ENCODE data around the gene TOR2A. TPM values are rescaled to one million over a fixed set of nuclear protein-coding genes. Genes with fewer than 3 reads are reported as not detected.

Gene TOR2A
- total RNA-seq, 1 donor from 2014 or later = 6.4 TPM

DNA sequence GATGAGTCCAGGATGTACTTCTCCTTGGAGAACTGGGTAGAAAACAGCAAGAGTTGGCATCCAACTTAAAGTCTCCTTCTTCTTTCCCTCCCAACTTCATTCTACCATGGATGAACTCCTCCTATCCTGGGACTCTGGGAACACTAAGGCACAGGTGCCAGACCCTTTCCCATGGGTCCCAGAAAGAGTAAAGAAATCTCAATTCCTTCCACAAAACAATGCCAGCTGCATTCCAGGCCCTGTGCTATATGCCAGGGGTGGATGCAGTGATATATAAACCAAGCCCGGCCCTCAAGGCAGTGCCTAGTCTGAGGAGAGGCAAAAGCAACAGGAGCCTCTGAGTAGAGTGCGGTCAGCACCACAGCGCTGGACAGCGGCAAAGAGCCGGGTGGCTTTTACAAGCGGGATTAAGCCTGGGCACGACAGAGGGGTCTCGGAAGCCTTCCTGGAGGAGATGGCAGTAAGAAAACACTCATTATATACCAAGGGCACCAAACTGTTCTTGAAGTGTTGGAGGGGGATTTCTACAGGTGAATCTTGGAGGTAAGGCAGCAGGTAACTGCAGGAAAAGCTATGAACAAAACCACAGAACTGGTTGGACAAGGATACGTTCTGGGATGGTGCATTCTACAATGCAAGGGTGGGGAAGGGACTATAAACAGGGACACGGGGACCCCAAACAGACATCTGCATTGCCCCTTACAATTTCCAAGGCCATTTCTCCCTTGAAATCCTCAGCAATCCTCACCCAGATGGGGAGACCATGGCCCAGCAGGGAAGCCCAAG, 16.4 kb upstream of the TOR2A start:
- H3K27ac Mint-ChIP-seq (ENCODE audit: unreplicated experiment) = no peak overlapping the region
- peaks cover 13% of the 10 kb centered on the region for H3K36me3 Mint-ChIP-seq (ENCODE audit: low read depth)
- no peaks in the 10 kb centered on the region for H3K4me1 Mint-ChIP-seq (ENCODE audit: low read depth)
- TF ChIP-seq, protein P1, sequence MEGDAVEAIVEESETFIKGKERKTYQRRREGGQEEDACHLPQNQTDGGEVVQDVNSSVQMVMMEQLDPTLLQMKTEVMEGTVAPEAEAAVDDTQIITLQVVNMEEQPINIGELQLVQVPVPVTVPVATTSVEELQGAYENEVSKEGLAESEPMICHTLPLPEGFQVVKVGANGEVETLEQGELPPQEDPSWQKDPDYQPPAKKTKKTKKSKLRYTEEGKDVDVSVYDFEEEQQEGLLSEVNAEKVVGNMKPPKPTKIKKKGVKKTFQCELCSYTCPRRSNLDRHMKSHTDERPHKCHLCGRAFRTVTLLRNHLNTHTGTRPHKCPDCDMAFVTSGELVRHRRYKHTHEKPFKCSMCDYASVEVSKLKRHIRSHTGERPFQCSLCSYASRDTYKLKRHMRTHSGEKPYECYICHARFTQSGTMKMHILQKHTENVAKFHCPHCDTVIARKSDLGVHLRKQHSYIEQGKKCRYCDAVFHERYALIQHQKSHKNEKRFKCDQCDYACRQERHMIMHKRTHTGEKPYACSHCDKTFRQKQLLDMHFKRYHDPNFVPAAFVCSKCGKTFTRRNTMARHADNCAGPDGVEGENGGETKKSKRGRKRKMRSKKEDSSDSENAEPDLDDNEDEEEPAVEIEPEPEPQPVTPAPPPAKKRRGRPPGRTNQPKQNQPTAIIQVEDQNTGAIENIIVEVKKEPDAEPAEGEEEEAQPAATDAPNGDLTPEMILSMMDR (IDR thresholded peaks at IDR 0.05) = no peak
- H3K4me3 Mint-ChIP-seq (ENCODE audit: unreplicated experiment) = no peak overlapping the region
- no peaks in the 10 kb centered on the region for H3K27me3 Mint-ChIP-seq (ENCODE audit: low read depth)
- DNase-seq (ENCODE audit: low spot score) = no peak
- no peaks in the 10 kb centered on the region for H3K9me3 Mint-ChIP-seq (ENCODE audit: low read depth)

DNA sequence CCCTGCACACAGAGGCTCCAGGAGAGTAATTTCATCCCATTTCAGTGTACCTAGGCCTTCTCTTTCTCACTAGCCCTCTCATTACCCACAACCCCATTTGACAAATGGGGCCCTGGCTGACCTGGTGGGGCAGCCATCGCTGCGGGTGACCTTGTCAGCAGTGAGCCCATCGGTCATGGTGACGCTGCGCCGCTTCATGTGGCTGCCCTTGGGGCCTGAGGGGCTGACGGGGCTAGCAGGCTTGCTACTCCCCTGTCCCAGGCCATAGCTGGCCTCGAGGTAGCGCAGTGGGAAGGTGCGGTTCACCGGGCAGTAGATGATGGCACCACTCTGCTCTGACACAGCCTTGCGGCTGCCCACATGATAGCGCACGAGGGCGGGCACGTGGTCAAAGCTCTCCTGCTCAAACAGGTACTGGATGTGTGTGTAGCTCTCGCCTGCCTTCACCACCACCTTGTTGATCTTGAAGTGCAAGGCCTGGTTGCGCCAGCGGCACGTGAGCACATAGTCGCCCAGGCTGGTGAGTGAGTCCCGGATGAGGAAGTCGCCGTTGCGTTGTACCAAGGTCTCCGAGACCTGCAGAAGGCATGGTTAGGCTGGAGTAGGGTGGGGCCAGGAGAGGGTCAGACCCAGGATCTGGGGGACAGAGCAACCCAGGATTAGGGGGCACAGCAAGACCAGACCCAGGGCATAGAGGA, 14.1 kb upstream of the TOR2A start:
- Mint-ChIP-seq H3K36me3 (ENCODE audit: low read depth) (peaks cover 13% of the 10 kb centered on the region), H3K27ac (ENCODE audit: unreplicated experiment) (no peak overlapping the region), H3K4me1 (ENCODE audit: low read depth) (no peaks in the 10 kb centered on the region), H3K9me3 (ENCODE audit: low read depth) (no peaks in the 10 kb centered on the region), H3K27me3 (ENCODE audit: low read depth) (no peaks in the 10 kb centered on the region), H3K4me3 (ENCODE audit: unreplicated experiment) (no peak overlapping the region)
- no peak for DNase-seq (ENCODE audit: low spot score)
- TF ChIP-seq, protein P1 (IDR thresholded peaks at IDR 0.05) = no peak

DNA sequence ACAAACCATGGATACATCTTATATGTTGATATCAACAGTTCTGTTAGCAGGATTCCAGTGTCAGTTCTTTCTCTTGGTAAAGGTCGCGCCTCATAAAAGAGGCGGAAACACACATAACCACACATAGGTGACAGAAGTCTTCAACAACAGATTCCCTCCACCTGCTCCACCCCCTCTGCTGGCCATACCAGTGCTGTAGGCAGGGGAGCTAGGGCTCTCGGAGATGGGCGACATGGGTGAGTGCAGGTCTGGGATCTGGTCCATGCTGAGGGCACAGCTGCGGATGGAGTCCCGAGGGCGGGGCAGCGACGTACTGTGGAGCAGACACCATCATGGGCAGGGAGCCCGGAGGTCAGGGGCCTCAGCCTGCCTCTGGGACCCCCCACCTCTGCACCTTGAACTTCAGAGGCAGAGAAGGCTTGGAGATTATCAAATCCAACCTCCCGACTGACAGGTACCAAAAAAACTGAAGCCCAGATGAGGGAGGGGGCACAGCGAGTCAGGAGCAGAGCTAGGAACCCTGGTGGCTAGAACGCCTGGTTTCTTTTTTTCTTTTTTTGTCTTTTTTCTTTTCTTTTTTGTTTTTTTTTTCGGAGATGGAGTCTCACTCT, 12.0 kb upstream of the TOR2A start:
- H3K27ac Mint-ChIP-seq (ENCODE audit: unreplicated experiment) = no peak overlapping the region
- H3K36me3 Mint-ChIP-seq (ENCODE audit: low read depth) = peaks cover 13% of the 10 kb centered on the region
- TF ChIP-seq, protein P1 (IDR thresholded peaks at IDR 0.05) = no peak
- H3K4me1 Mint-ChIP-seq (ENCODE audit: low read depth) = no peaks in the 10 kb centered on the region
- DNase-seq (ENCODE audit: low spot score) = no peak
- H3K27me3 Mint-ChIP-seq (ENCODE audit: low read depth) = no peaks in the 10 kb centered on the region
- H3K9me3 Mint-ChIP-seq (ENCODE audit: low read depth) = no peaks in the 10 kb centered on the region
- H3K4me3 Mint-ChIP-seq (ENCODE audit: unreplicated experiment) = no peak overlapping the region

DNA sequence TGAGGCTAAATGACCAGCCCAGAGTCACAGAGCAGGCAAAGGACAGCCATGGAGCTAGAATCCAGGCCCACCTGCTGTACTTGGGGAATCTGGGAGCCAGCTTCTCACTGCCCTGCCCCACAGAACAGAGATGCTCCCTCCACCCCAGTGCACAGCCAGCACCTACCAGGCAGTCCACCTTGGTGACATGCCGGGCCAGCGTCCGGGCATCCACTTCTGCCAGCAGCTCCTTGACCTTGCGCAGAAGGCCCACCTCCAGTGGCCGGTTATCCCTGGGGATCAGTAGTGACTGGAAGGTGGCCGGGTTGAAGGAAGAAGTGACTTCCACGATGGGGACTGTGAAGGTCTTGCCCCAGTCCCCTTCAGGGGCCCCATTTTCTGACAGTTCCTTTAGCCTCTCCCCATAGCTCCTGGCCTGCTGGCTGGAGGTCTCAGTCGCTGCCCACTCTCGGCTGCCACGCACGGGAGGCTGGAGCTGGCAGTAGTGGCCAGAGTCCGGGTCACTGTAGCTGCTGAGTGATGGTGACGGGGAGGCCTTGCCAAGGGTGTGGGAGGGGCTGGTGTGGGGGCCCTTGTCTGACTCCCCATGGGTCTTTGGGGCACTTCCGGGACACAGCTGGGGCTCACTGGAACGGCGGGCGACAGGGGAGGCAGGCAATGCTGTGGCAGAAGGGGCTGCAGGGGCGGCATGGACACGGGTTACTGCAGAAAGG, 9.5 kb upstream of the TOR2A start:
- Mint-ChIP-seq H3K9me3 (ENCODE audit: low read depth) (no peaks in the 10 kb centered on the region), H3K27me3 (ENCODE audit: low read depth) (no peaks in the 10 kb centered on the region), H3K4me1 (ENCODE audit: low read depth) (no peaks in the 10 kb centered on the region), H3K4me3 (ENCODE audit: unreplicated experiment) (no peak overlapping the region), H3K36me3 (ENCODE audit: low read depth) (peaks cover 10% of the 10 kb centered on the region), H3K27ac (ENCODE audit: unreplicated experiment) (no peak overlapping the region)
- TF ChIP-seq, protein P1 (IDR thresholded peaks at IDR 0.05) = no peak
- DNase-seq (ENCODE audit: low spot score) = no peak
